ENCODE data around the gene TES. TPM values are rescaled to one million over a fixed set of nuclear protein-coding genes. Genes with fewer than 3 reads are reported as not detected.
A peak's percentile ranks its signal among the peaks of the same experiment; 100 is the strongest.

TES gene
- total RNA-seq, 4 donors from 2014 or later = 245 to 501 (median 290) TPM

DNA sequence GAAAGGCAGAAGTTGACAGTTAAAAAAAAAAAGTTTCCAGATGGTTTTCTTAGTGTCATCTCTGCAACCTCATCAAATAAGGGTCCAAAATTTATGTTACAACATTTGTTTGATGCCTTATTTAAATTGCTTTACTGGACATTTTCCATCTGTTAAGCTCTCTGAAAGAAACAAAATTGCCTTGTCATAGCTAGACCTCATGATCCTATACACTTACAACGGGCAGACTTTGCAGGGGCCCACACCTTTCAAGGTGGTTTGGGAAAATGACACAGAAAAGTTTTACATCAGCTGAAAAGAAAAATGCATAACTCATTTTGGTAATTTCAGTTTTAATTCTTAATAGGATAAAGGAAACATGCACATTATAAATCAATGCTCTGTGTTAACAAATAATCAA is 1.4 kb upstream of the TES start:
- 72 to 100% methylated on average over 1 of the region's 1 CpG for WGBS, 2 donors (ENCODE audit: low coverage in 1 of 2)
- Histone ChIP-seq H3K9me3 (no peaks in the 10 kb centered on the region), H3K36me3 (no peaks in the 10 kb centered on the region), H3K4me1 (peaks cover 0 to 19% (median 0%) of the 10 kb centered on the region in 3 donors), H3K27me3 (no peaks in the 10 kb centered on the region), H3K27ac (no peak overlapping the region), H3K4me3 (no peak overlapping the region)
- TF ChIP-seq EP300 (IDR thresholded peaks at IDR 0.05) (no peak), POLR2AphosphoS5 (IDR thresholded peaks at IDR 0.05) (no peak), POLR2A (IDR thresholded peaks at IDR 0.05) (no peak)
- TF ChIP-seq, protein P1, sequence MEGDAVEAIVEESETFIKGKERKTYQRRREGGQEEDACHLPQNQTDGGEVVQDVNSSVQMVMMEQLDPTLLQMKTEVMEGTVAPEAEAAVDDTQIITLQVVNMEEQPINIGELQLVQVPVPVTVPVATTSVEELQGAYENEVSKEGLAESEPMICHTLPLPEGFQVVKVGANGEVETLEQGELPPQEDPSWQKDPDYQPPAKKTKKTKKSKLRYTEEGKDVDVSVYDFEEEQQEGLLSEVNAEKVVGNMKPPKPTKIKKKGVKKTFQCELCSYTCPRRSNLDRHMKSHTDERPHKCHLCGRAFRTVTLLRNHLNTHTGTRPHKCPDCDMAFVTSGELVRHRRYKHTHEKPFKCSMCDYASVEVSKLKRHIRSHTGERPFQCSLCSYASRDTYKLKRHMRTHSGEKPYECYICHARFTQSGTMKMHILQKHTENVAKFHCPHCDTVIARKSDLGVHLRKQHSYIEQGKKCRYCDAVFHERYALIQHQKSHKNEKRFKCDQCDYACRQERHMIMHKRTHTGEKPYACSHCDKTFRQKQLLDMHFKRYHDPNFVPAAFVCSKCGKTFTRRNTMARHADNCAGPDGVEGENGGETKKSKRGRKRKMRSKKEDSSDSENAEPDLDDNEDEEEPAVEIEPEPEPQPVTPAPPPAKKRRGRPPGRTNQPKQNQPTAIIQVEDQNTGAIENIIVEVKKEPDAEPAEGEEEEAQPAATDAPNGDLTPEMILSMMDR (IDR thresholded peaks at IDR 0.05) = no peak
- ATAC-seq = no peak

- H3K9me3 ChIP-seq = no peaks in the 10 kb centered on the region
- H3K4me1 ChIP-seq = peaks cover 0 to 26% (median 5%) of the 10 kb centered on the region in 3 donors
- peak overlapping the region in 3 of 4 donors; percentile 96 to 97 (median 96) for H3K27ac ChIP-seq
- H3K27me3 ChIP-seq = no peaks in the 10 kb centered on the region
- no peak overlapping the region for H3K4me3 ChIP-seq
- ATAC-seq = no peak
- TF ChIP-seq POLR2AphosphoS5 (IDR thresholded peaks at IDR 0.05) (no peak), POLR2A (IDR thresholded peaks at IDR 0.05) (no peak), EP300 (IDR thresholded peaks at IDR 0.05) (no peak)
- TF ChIP-seq, protein P1 (IDR thresholded peaks at IDR 0.05) = no peak
- WGBS, 2 donors (ENCODE audit: low coverage in 1 of 2) = 91 to 100% methylated on average over 2 to 4 of the region's 6 CpGs
- H3K36me3 ChIP-seq = no peaks in the 10 kb centered on the region
Observed at GRCh38 chr7:116209561-116210070, 723 bp upstream of the TES start.

DNA sequence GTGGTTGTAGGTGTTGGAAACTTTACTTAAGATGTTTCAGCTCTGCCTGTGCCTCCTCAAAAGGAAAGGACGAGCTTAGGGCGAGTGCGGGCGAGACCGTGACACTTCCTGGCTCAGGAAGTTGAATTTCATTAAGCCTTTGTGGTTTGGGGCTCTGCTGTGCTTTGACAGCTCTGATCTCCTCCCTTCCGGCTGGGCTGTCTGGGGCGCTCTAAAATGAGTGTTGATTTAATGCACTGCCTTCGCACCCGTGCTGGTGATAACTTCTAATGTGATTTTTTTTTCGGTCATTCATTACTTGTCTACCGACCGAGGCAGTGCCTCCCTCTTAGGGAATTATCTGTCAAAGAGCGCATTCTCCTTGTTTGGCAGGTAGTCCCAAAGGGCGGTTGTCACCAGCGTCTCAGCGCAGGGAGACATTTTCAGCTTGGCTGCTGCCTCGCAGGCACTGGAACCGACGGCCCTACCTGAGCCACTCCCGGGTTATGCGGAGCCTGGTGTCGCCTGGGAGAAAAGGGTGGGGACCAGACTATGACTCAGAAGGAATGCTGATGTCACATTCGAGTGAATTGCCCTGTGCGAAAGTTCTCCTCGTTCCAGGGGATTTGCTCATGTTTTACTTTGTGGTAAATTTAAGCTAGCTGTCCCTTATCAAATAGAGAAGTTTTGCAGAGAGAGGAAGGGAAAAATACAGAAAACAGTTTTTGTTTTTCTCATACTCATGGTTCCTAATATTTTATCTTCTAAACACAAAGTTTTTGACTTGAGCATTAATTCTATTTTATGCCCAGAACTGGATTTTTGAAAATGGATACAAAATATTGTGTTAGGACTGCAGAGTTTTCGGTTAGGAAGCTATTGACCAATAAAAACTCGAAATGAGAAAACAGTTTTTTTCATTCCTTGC is 920 bp downstream of the TES start:
- no peaks in the 10 kb centered on the region for H3K9me3 ChIP-seq
- peak; percentile 92 for ATAC-seq
- H3K27ac ChIP-seq = peak overlapping the region; percentile 96 to 98 (median 96)
- peak overlapping the region; percentile 84 to 97 for H3K4me3 ChIP-seq
- TF ChIP-seq POLR2A (IDR thresholded peaks at IDR 0.05) = peak; percentile 79 to 86
- TF ChIP-seq, protein P1 (IDR thresholded peaks at IDR 0.05) = no peak
- peak; percentile 98 for TF ChIP-seq POLR2AphosphoS5 (IDR thresholded peaks at IDR 0.05)
- no peak for TF ChIP-seq EP300 (IDR thresholded peaks at IDR 0.05)
- H3K36me3 ChIP-seq = no peaks in the 10 kb centered on the region
- no peaks in the 10 kb centered on the region for H3K27me3 ChIP-seq
- WGBS, 2 donors (ENCODE audit: low coverage in 1 of 2) = 1 to 2% methylated on average over 14 to 19 of the region's 27 CpGs
- peaks cover 0 to 42% (median 10%) of the 10 kb centered on the region in 3 donors for H3K4me1 ChIP-seq

DNA sequence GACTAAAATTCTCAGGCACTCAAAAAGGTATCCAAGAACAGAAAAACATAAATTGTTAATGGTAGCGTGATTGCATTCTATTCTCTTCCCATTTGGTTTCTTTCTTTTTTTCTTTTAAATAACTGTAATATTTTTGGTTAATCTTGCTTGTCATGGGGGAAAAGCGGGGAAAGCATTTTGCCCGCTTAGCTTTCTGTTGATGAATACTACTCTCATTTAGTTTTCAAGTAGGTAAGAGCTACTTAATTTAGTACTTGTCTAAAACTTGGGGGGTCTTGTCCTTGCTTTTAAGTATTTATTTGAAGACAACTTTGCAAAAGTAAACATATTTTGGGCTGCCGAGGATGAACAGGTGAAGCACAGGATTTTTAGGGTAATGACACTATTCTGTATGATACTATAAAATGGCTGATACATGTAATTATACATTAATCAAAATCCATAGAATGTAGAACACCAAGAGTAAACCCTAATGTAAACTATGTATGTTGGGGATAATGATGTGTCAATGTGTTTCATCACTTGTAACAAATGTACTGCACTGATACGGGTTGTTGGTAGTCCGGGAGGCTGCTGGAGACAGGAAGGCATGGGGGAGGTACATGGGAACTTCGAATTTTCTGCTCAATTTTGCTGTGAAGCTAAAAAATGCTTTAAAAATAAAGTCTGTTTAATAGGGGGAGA is 1.7 kb downstream of the TES start:
- WGBS, 2 donors (ENCODE audit: low coverage in 1 of 2) = 12 to 40% methylated on average over 7 of the region's 7 CpGs

More for the DNA sequence above, 1.7 kb downstream of the TES start:
- H3K4me3 ChIP-seq = peak overlapping the region; percentile 84 to 97
- H3K36me3 ChIP-seq = no peaks in the 10 kb centered on the region
- H3K27ac ChIP-seq = peak overlapping the region; percentile 96 to 98 (median 96)
- peaks cover 0 to 50% (median 12%) of the 10 kb centered on the region in 3 donors for H3K4me1 ChIP-seq
- no peaks in the 10 kb centered on the region for H3K27me3 ChIP-seq
- TF ChIP-seq POLR2A (IDR thresholded peaks at IDR 0.05) (no peak), EP300 (IDR thresholded peaks at IDR 0.05) (no peak), POLR2AphosphoS5 (IDR thresholded peaks at IDR 0.05) (no peak)
- TF ChIP-seq, protein P1 (IDR thresholded peaks at IDR 0.05) = no peak
- ATAC-seq = no peak
- H3K9me3 ChIP-seq = no peaks in the 10 kb centered on the region

Measured in gastroesophageal sphincter (tissue), 4 donors.